Germinal center (tissue), 1 donor: Measurements from ENCODE around the gene FUT3.
"Not testable (repeated sequence)": the region's sequence is repeated elsewhere in the genome, so short reads cannot be mapped to it uniquely, and the experiment has no call there.

ENCODE experiments used
- DNase-seq: peaks from one replicate; pipeline ENCODE4 v3.0.0; 2012; ENCODE audit warnings: mixed read lengths, low spot score

FUT3 gene

GRCh38 chr19:5851302-5851701 is at the start of gene FUT3:
Gene FUT3 (minus strand): TSS chr19:5851449.
- DNase-seq: no peak

- no peak for DNase-seq
These were observed 49.7 kb upstream of the FUT3 start for GRCh38 chr19:5900976-5901375.

GRCh38 chr19:5899728-5900526 is 48.7 kb upstream of the FUT3 start:
- no peak for DNase-seq

- no peak for DNase-seq
These were observed 46.1 kb upstream of the FUT3 start for GRCh38 chr19:5897189-5897969.

GRCh38 chr19:5896365-5897076 is 45.3 kb upstream of the FUT3 start:
- DNase-seq: no peak

- DNase-seq: no peak
These were observed 44.6 kb upstream of the FUT3 start for GRCh38 chr19:5895890-5896289.

- no peak for DNase-seq
These were observed 44.2 kb upstream of the FUT3 start for GRCh38 chr19:5895409-5895808.

GRCh38 chr19:5894704-5895349 is 43.6 kb upstream of the FUT3 start:
- no peak for DNase-seq

- no peak for DNase-seq
These were observed 42.9 kb upstream of the FUT3 start for GRCh38 chr19:5893907-5894703.

GRCh38 chr19:5893296-5893903 is 42.2 kb upstream of the FUT3 start:
- DNase-seq: no peak

GRCh38 chr19:5892772-5893275 is 41.6 kb upstream of the FUT3 start:
- no peak for DNase-seq

GRCh38 chr19:5891938-5892771 is 40.9 kb upstream of the FUT3 start:
- no peak for DNase-seq

- DNase-seq: no peak
These were observed 40.3 kb upstream of the FUT3 start for GRCh38 chr19:5891572-5891937.

GRCh38 chr19:5890099-5890498 is 38.9 kb upstream of the FUT3 start:
- DNase-seq: no peak

GRCh38 chr19:5889288-5889971 is 38.2 kb upstream of the FUT3 start:
- no peak for DNase-seq

- not testable (repeated sequence) for DNase-seq
These were observed 33.0 kb upstream of the FUT3 start for GRCh38 chr19:5884065-5884811.

GRCh38 chr19:5883157-5883873 is 32.1 kb upstream of the FUT3 start:
- not testable (repeated sequence) for DNase-seq
